ENCODE data around the gene EYA3. TPM values are rescaled to one million over a fixed set of nuclear protein-coding genes. Genes with fewer than 3 reads are reported as not detected.

The EYA3 gene
- total and polyA plus RNA-seq, 2 donors (not counting 3 experiments of a cell fraction or from before 2014, with no cell fraction given) = 12.7 to 33.0 TPM

DNA sequence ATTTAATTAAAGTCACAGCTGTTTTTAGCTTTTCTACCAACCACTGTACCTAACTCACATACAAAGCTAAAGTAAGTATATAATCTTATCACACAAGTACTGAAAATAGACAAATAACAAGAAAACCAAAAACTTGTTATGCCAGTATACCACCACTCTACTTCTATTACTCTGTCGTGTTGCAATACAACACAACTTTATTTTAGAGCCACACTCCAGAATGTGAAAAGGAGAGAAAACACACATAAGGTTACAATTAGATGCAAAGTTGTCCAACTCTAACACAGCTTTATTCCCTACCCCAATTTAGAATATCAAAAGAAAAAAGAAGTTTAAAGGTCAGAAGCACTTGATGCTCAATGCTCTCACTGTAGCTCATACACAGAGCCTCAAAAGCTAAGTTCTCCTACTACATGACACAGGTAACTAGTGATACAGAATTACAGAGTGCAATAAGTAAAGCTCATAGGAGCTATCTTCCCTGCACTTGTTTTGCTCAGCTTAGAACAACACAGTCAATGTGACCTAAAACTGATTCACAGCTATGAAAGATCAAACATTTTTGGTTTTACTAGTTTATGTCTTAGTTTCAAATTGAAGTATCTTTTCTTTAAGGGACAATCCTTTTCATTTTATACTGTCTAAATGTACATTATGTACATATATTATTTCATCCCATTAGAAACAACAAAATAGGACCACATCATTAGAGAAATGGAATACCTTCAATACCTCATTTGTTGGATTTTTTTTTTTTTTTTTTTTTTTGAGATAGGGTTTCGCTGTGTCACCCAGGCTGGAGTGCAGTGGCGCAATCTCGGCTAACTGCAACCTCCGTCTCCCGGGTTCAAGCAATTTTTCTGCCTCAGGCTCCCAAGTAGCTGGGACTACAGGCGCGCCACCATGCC is 29.2 kb downstream of the EYA3 start:
- Histone ChIP-seq H3K27ac (ENCODE audit: insufficient read depth, low read depth, low read length) (no peak overlapping the region), H3K4me1 (ENCODE audit: control insufficient read depth, extremely low read depth, insufficient read depth, low read length) (peaks cover 16% of the 10 kb centered on the region), H3K9ac (replicated peaks; ENCODE audit: extremely low read depth, insufficient read depth, low read length) (no peak overlapping the region), H3K9me1 (replicated peaks; ENCODE audit: control insufficient read depth, extremely low read depth, insufficient read depth, low read length) (no peaks in the 10 kb centered on the region), H3K27me3 (ENCODE audit: control insufficient read depth in 2 of 2, insufficient read depth in 2 of 2, low read length in 2 of 2) (no peaks in the 10 kb centered on the region), H3K4me3 (replicated peaks in 1 of 3; ENCODE audit: insufficient read depth in 1 of 3, low read depth in 1 of 3, low read length in 3 of 3) (no peak overlapping the region), H2AFZ (ENCODE audit: low read depth, low read length) (no peak overlapping the region), H4K20me1 (replicated peaks; ENCODE audit: control insufficient read depth, extremely low read depth, insufficient read depth, low read length) (no peaks in the 10 kb centered on the region), H3K9me3 (replicated peaks; ENCODE audit: control insufficient read depth, insufficient read depth, low read length) (no peaks in the 10 kb centered on the region), H3K36me3 (ENCODE audit: control insufficient read depth in 2 of 2, extremely low read depth in 1 of 2, insufficient read depth in 2 of 2, low read length in 2 of 2) (no peaks in the 10 kb centered on the region), H3K4me2 (ENCODE audit: insufficient read depth, low read length) (no peak overlapping the region), H3K79me2 (ENCODE audit: control insufficient read depth, insufficient read depth, low read length) (peaks cover 44% of the 10 kb centered on the region)
- TF ChIP-seq, protein P1, sequence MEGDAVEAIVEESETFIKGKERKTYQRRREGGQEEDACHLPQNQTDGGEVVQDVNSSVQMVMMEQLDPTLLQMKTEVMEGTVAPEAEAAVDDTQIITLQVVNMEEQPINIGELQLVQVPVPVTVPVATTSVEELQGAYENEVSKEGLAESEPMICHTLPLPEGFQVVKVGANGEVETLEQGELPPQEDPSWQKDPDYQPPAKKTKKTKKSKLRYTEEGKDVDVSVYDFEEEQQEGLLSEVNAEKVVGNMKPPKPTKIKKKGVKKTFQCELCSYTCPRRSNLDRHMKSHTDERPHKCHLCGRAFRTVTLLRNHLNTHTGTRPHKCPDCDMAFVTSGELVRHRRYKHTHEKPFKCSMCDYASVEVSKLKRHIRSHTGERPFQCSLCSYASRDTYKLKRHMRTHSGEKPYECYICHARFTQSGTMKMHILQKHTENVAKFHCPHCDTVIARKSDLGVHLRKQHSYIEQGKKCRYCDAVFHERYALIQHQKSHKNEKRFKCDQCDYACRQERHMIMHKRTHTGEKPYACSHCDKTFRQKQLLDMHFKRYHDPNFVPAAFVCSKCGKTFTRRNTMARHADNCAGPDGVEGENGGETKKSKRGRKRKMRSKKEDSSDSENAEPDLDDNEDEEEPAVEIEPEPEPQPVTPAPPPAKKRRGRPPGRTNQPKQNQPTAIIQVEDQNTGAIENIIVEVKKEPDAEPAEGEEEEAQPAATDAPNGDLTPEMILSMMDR (IDR thresholded peaks at IDR 0.05; ENCODE audit: extremely low read depth in 1 of 2, insufficient read depth in 1 of 2, low read depth in 1 of 2, low read length in 2 of 2) = no peak
- POLR2A ChIA-PET = no interaction called here
- CTCF ChIA-PET = interaction anchor here (0.7 to 1.4 kb wide), 5 partner anchors 8 to 32 kb away, joined by 3 to 4 read pairs (median 3); no protein-coding TSS in a partner anchor
- dilution Hi-C loops (cut with MboI; ENCODE audit: extremely low pct_ligation_motif_present, low sequenced_read_pairs) (no loop called here), intact Hi-C loops (cut with micrococcal nuclease) (no loop called here)
- FAIRE-seq (no peak), DNase-seq (ENCODE audit: low read depth, low spot score) (no peak)
- no TSS peak for BruUV-seq (replicated peaks)

DNA sequence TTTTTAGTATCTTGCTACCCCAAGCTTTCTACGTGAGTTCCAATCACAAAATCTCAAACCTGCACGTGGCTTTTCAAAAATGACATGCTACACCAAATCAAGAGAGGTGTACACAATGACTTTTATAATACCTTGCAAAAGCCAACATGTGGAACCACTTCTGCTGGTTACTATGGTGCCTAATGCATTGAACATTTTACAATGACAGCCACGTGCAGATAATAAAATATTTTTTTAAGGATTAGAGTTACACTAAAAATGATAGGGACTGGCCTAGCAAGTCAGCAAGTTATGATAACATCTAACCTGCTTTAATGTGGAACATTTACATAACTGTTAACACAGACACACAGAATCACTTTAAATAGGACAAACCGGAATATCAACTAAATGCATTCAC is 30.2 kb downstream of the EYA3 start:
- Histone ChIP-seq H3K27ac (ENCODE audit: insufficient read depth, low read depth, low read length) (no peak overlapping the region), H3K4me2 (ENCODE audit: insufficient read depth, low read length) (no peak overlapping the region), H3K79me2 (ENCODE audit: control insufficient read depth, insufficient read depth, low read length) (peaks cover 37% of the 10 kb centered on the region), H3K9me3 (replicated peaks; ENCODE audit: control insufficient read depth, insufficient read depth, low read length) (no peaks in the 10 kb centered on the region), H3K27me3 (ENCODE audit: control insufficient read depth in 2 of 2, insufficient read depth in 2 of 2, low read length in 2 of 2) (no peaks in the 10 kb centered on the region), H4K20me1 (replicated peaks; ENCODE audit: control insufficient read depth, extremely low read depth, insufficient read depth, low read length) (no peaks in the 10 kb centered on the region), H3K4me1 (ENCODE audit: control insufficient read depth, extremely low read depth, insufficient read depth, low read length) (peaks cover 7% of the 10 kb centered on the region), H2AFZ (ENCODE audit: low read depth, low read length) (no peak overlapping the region), H3K9me1 (replicated peaks; ENCODE audit: control insufficient read depth, extremely low read depth, insufficient read depth, low read length) (no peaks in the 10 kb centered on the region), H3K9ac (replicated peaks; ENCODE audit: extremely low read depth, insufficient read depth, low read length) (no peak overlapping the region), H3K4me3 (replicated peaks in 1 of 3; ENCODE audit: insufficient read depth in 1 of 3, low read depth in 1 of 3, low read length in 3 of 3) (no peak overlapping the region), H3K36me3 (ENCODE audit: control insufficient read depth in 2 of 2, extremely low read depth in 1 of 2, insufficient read depth in 2 of 2, low read length in 2 of 2) (no peaks in the 10 kb centered on the region)
- BruUV-seq (replicated peaks) = no TSS peak
- DNase-seq (ENCODE audit: low read depth, low spot score) (no peak), FAIRE-seq (no peak)
- ChIA-PET POLR2A (no interaction called here), CTCF (interaction anchor here (1.2 kb wide), 1 partner anchor 10 kb away, joined by 3 read pairs; no protein-coding TSS in a partner anchor)
- dilution Hi-C loops (cut with MboI; ENCODE audit: extremely low pct_ligation_motif_present, low sequenced_read_pairs) = no loop called here
- intact Hi-C loops (cut with micrococcal nuclease) = no loop called here
- TF ChIP-seq, protein P1 (IDR thresholded peaks at IDR 0.05; ENCODE audit: extremely low read depth in 1 of 2, insufficient read depth in 1 of 2, low read depth in 1 of 2, low read length in 2 of 2) = no peak
- TF ChIP-seq MYC (IDR thresholded peaks at IDR 0.05; ENCODE audit: low read depth, low read length) (no peak), POLR2AphosphoS5 (IDR thresholded peaks at IDR 0.05; ENCODE audit: insufficient read depth, low read depth, low read length) (no peak), EZH2 (IDR thresholded peaks at IDR 0.05; ENCODE audit: borderline replicate concordance, low read depth, low read length, severe bottlenecking) (no peak), POLR2A (IDR thresholded peaks at IDR 0.05; ENCODE audit: low read depth, low read length) (no peak), FOS (IDR thresholded peaks at IDR 0.05; ENCODE audit: borderline replicate concordance, insufficient read depth, low read length) (no peak), JUN (IDR thresholded peaks at IDR 0.05; ENCODE audit: borderline replicate concordance, insufficient read depth, insufficient read length, low read depth) (no peak), GATA2 (IDR thresholded peaks at IDR 0.05; ENCODE audit: insufficient read depth, insufficient read length, low read depth, low read length) (no peak)
- TF ChIP-seq, protein P2, sequence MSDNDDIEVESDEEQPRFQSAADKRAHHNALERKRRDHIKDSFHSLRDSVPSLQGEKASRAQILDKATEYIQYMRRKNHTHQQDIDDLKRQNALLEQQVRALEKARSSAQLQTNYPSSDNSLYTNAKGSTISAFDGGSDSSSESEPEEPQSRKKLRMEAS (IDR thresholded peaks at IDR 0.05; ENCODE audit: insufficient read depth, insufficient read length) = no peak

Measured in endothelial cell of umbilical vein (primary cell).